Measurements from ENCODE around the gene IFNLR1.

Gene IFNLR1

GRCh38 chr1:24186993-24187790 lies at the start of gene IFNLR1:
TSS of gene IFNLR1 (minus strand) at chr1:24187289. CDS start at chr1:24187248, 41 bp downstream.
- DNase-seq (peak; percentile 87), ATAC-seq (peak; percentile 81)
- Mint-ChIP-seq H3K27me3 (peaks cover 3% of the 10 kb centered on the region), H3K27ac (peak within 1 kb of the TSS; percentile 79), H3K36me3 (ENCODE audit: low read depth) (no peaks in the 10 kb centered on the region), H3K4me1 (peaks cover 64% of the 10 kb centered on the region), H3K4me3 (peak within 1 kb of the TSS; percentile 81), H3K9me3 (no peaks in the 10 kb centered on the region)

- H3K9me3 Mint-ChIP-seq = no peaks in the 10 kb centered on the region
- no peak overlapping the region for H3K4me3 Mint-ChIP-seq
These were observed 49.1 kb upstream of the IFNLR1 start for GRCh38 chr1:24235921-24236788.

GRCh38 chr1:24233684-24234600 lies 46.9 kb upstream of the IFNLR1 start:
- H3K27me3 Mint-ChIP-seq = peaks cover 21% of the 10 kb centered on the region
- no peak for ATAC-seq

More at GRCh38 chr1:24235921-24236788, 49.1 kb upstream of the IFNLR1 start:
- peaks cover 23% of the 10 kb centered on the region for H3K27me3 Mint-ChIP-seq
- H3K36me3 Mint-ChIP-seq (ENCODE audit: low read depth) = no peaks in the 10 kb centered on the region
- DNase-seq (peak; percentile 64), ATAC-seq (peak; percentile 100)
- H3K27ac Mint-ChIP-seq = no peak overlapping the region
- H3K4me1 Mint-ChIP-seq = peaks cover 25% of the 10 kb centered on the region

GRCh38 chr1:24231701-24232100 lies 44.6 kb upstream of the IFNLR1 start:
- peaks cover 12% of the 10 kb centered on the region for H3K27me3 Mint-ChIP-seq
- no peaks in the 10 kb centered on the region for H3K9me3 Mint-ChIP-seq
- DNase-seq (no peak), ATAC-seq (no peak)
- no peak overlapping the region for H3K4me3 Mint-ChIP-seq
- H3K27ac Mint-ChIP-seq = no peak overlapping the region
- H3K4me1 Mint-ChIP-seq = peaks cover 21% of the 10 kb centered on the region
- H3K36me3 Mint-ChIP-seq (ENCODE audit: low read depth) = no peaks in the 10 kb centered on the region

More at GRCh38 chr1:24233684-24234600, 46.9 kb upstream of the IFNLR1 start:
- Mint-ChIP-seq H3K36me3 (ENCODE audit: low read depth) (no peaks in the 10 kb centered on the region), H3K4me3 (no peak overlapping the region), H3K27ac (no peak overlapping the region), H3K9me3 (no peaks in the 10 kb centered on the region), H3K4me1 (peaks cover 25% of the 10 kb centered on the region)
- no peak for DNase-seq

GRCh38 chr1:24228311-24228710 lies 41.2 kb upstream of the IFNLR1 start:
- no peak overlapping the region for H3K27ac Mint-ChIP-seq

GRCh38 chr1:24226749-24227148 lies 39.7 kb upstream of the IFNLR1 start:
- Mint-ChIP-seq H3K4me3 (no peak overlapping the region), H3K27ac (no peak overlapping the region)

More at GRCh38 chr1:24228311-24228710, 41.2 kb upstream of the IFNLR1 start:
- Mint-ChIP-seq H3K27me3 (peaks cover 5% of the 10 kb centered on the region), H3K4me1 (peaks cover 1% of the 10 kb centered on the region), H3K9me3 (no peaks in the 10 kb centered on the region), H3K36me3 (ENCODE audit: low read depth) (no peaks in the 10 kb centered on the region), H3K4me3 (no peak overlapping the region)
- DNase-seq = no peak
- no peak for ATAC-seq

GRCh38 chr1:24224761-24225160 lies 37.7 kb upstream of the IFNLR1 start:
- peaks cover 8% of the 10 kb centered on the region for H3K27me3 Mint-ChIP-seq
- H3K27ac Mint-ChIP-seq = no peak overlapping the region
- H3K9me3 Mint-ChIP-seq = no peaks in the 10 kb centered on the region
- ATAC-seq (no peak), DNase-seq (no peak)
- peaks cover 1% of the 10 kb centered on the region for H3K4me1 Mint-ChIP-seq
- no peak overlapping the region for H3K4me3 Mint-ChIP-seq
- no peaks in the 10 kb centered on the region for H3K36me3 Mint-ChIP-seq (ENCODE audit: low read depth)

More at GRCh38 chr1:24226749-24227148, 39.7 kb upstream of the IFNLR1 start:
- H3K27me3 Mint-ChIP-seq = peaks cover 5% of the 10 kb centered on the region
- ATAC-seq = no peak
- H3K36me3 Mint-ChIP-seq (ENCODE audit: low read depth) = no peaks in the 10 kb centered on the region
- no peak for DNase-seq
- H3K4me1 Mint-ChIP-seq = peaks cover 1% of the 10 kb centered on the region
- no peaks in the 10 kb centered on the region for H3K9me3 Mint-ChIP-seq

- Mint-ChIP-seq H3K9me3 (no peaks in the 10 kb centered on the region), H3K4me3 (no peak overlapping the region), H3K27ac (no peak overlapping the region), H3K27me3 (peaks cover 13% of the 10 kb centered on the region), H3K4me1 (peaks cover 1% of the 10 kb centered on the region), H3K36me3 (ENCODE audit: low read depth) (no peaks in the 10 kb centered on the region)
- no peak for ATAC-seq
- no peak for DNase-seq
These were observed 37.0 kb upstream of the IFNLR1 start for GRCh38 chr1:24224086-24224485.

GRCh38 chr1:24222793-24223192 lies 35.7 kb upstream of the IFNLR1 start:
- Mint-ChIP-seq H3K27me3 (peaks cover 21% of the 10 kb centered on the region), H3K4me3 (no peak overlapping the region), H3K9me3 (no peaks in the 10 kb centered on the region), H3K36me3 (ENCODE audit: low read depth) (no peaks in the 10 kb centered on the region), H3K27ac (no peak overlapping the region), H3K4me1 (peaks cover 1% of the 10 kb centered on the region)
- ATAC-seq (no peak), DNase-seq (no peak)

GRCh38 chr1:24222008-24222605 lies 35.0 kb upstream of the IFNLR1 start:
- Mint-ChIP-seq H3K27ac (no peak overlapping the region), H3K4me3 (no peak overlapping the region), H3K9me3 (no peaks in the 10 kb centered on the region), H3K4me1 (peaks cover 1% of the 10 kb centered on the region), H3K27me3 (peaks cover 25% of the 10 kb centered on the region), H3K36me3 (ENCODE audit: low read depth) (no peaks in the 10 kb centered on the region)
- DNase-seq = no peak
- no peak for ATAC-seq

- H3K27me3 Mint-ChIP-seq = peaks cover 23% of the 10 kb centered on the region
- no peaks in the 10 kb centered on the region for H3K9me3 Mint-ChIP-seq
- H3K4me3 Mint-ChIP-seq = no peak overlapping the region
- H3K36me3 Mint-ChIP-seq (ENCODE audit: low read depth) = no peaks in the 10 kb centered on the region
- no peak for DNase-seq
- H3K4me1 Mint-ChIP-seq = no peaks in the 10 kb centered on the region
- no peak overlapping the region for H3K27ac Mint-ChIP-seq
- ATAC-seq = no peak
These were observed 34.2 kb upstream of the IFNLR1 start for GRCh38 chr1:24221246-24221645.

- no peak for DNase-seq
- H3K27me3 Mint-ChIP-seq = peaks cover 46% of the 10 kb centered on the region
These were observed 29.4 kb upstream of the IFNLR1 start for GRCh38 chr1:24216276-24217074.

GRCh38 chr1:24215226-24215814 lies 28.2 kb upstream of the IFNLR1 start:
- ATAC-seq = no peak
- DNase-seq = no peak
- peaks cover 44% of the 10 kb centered on the region for H3K27me3 Mint-ChIP-seq
- no peaks in the 10 kb centered on the region for H3K36me3 Mint-ChIP-seq (ENCODE audit: low read depth)
- no peak overlapping the region for H3K27ac Mint-ChIP-seq
- H3K9me3 Mint-ChIP-seq = peaks cover 4% of the 10 kb centered on the region
- no peak overlapping the region for H3K4me3 Mint-ChIP-seq
- H3K4me1 Mint-ChIP-seq = no peaks in the 10 kb centered on the region

More at GRCh38 chr1:24216276-24217074, 29.4 kb upstream of the IFNLR1 start:
- ATAC-seq = no peak
- no peaks in the 10 kb centered on the region for H3K4me1 Mint-ChIP-seq
- H3K9me3 Mint-ChIP-seq = peaks cover 4% of the 10 kb centered on the region
- H3K36me3 Mint-ChIP-seq (ENCODE audit: low read depth) = no peaks in the 10 kb centered on the region
- H3K4me3 Mint-ChIP-seq = no peak overlapping the region
- H3K27ac Mint-ChIP-seq = no peak overlapping the region
